PFSK-1 (cell line): Measurements from ENCODE around the gene ORM1.

Experiments
- POLR2AphosphoS5 ChIP-seq: IDR thresholded peaks from 2 replicates; pipeline ENCODE4 v1.6.1; 2012; ENCODE audit warnings: low read depth, mild to moderate bottlenecking, control low read depth, low read length, moderate library complexity
- REST ChIP-seq, 2 experiments: IDR thresholded peaks; 2 replicates each; pipeline versions ENCODE4 v1.6.1 to v1.8.0; 2011 to 2012; ENCODE audit warnings: low read depth in 2 of 2, low read length in 2 of 2, control low read depth in 1 of 2, inconsistent platforms in 1 of 2, mild to moderate bottlenecking in 1 of 2, moderate library complexity in 1 of 2; ENCODE audit not compliant: insufficient read depth in 1 of 2
- SIN3A ChIP-seq: IDR thresholded peaks from 2 replicates; pipeline ENCODE4 v1.6.1; 2012; ENCODE audit warnings: mild to moderate bottlenecking, low read length, moderate library complexity, borderline replicate concordance; ENCODE audit not compliant: insufficient read depth

- TF ChIP-seq POLR2AphosphoS5, result no peak
- no peak for TF ChIP-seq REST (IDR thresholded peaks at IDR 0.05; ENCODE audit: insufficient read depth in 1 of 2, low read depth in 2 of 2, low read length in 2 of 2)
- no peak for TF ChIP-seq SIN3A
Measured at GRCh38 chr9:114369216-114370130, 46.6 kb downstream of the ORM1 start.
